Measurements from ENCODE around the gene LRCH3. TPM values are rescaled to one million over a fixed set of nuclear protein-coding genes. Genes with fewer than 3 reads are reported as not detected.

The LRCH3 gene
- total RNA-seq, 4 donors from 2014 or later, result 47.3 to 74.1 (median 70.6) TPM

DNA sequence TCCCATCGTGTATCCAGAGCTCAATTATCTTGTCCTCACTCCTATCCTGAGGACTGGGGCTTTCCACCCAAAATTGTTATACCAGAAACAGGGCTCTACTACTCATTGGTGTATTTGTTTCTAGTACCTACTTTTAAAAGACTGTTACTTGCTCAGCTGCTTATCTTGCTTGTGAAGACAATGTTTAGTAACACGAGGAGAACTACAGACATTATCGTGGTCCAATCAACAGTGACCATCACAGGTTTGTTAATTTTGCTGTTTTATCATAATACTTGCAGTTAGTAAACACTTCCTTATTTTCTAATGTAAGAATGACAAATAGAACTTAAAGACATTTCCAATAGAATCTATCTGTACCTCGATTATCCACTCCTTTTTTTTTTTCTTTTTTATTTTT, 13.5 kb downstream of the LRCH3 start:
- no peaks in the 10 kb centered on the region for H3K36me3 ChIP-seq
- no peak for DNase-seq (ENCODE audit: low spot score in 2 of 2)
- peak overlapping the region in 1 of 4 donors; percentile 13 for H3K27ac ChIP-seq
- WGBS, 2 donors, result 82 to 88% methylated on average over 4 of the region's 4 CpGs
- no peaks in the 10 kb centered on the region for H3K27me3 ChIP-seq
- TF ChIP-seq POLR2A (IDR thresholded peaks at IDR 0.05) (no peak), EP300 (IDR thresholded peaks at IDR 0.05) (no peak), CTCF (IDR thresholded peaks at IDR 0.05) (no peak)
- no peak overlapping the region for H3K4me3 ChIP-seq
- H3K9me3 ChIP-seq, result no peaks in the 10 kb centered on the region
- peaks cover 0 to 61% (median 13%) of the 10 kb centered on the region in 4 donors for H3K4me1 ChIP-seq

DNA sequence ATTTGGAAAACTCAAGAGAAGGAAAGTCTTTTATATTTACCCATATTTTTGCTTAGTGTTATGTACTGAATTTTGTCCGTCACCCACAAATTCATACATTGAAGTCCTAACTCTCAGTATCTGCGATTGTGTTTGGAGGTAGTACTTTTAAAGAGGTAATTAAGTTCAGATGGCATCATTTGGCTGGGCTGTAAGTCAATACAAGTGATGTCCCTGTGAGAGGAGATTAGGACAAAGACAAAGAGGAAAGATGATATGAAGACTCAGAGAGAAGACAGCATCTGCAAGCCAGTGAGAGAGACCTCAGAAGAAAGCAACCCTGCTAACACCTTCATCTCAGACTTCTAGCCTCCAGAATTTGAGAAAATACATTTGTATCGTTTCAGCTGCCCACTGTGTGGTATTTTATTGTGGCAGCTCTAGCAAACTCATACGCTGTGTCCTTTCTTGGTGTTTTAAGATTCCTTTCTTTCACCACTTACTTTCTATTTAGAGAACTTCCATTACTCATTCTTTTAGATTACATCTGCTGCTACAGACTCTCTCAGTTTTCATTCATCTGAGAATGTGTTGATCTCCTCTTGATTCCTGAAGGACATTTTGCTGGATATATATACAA, 17.0 kb downstream of the LRCH3 start:
- Histone ChIP-seq H3K9me3 (no peaks in the 10 kb centered on the region), H3K4me3 (no peak overlapping the region), H3K4me1 (peaks cover 0 to 71% (median 18%) of the 10 kb centered on the region in 4 donors), H3K36me3 (no peaks in the 10 kb centered on the region), H3K27me3 (no peaks in the 10 kb centered on the region), H3K27ac (peak overlapping the region in 3 of 4 donors; percentile 63 to 89 (median 83))
- TF ChIP-seq EP300 (IDR thresholded peaks at IDR 0.05), result no peak
- TF ChIP-seq CTCF (IDR thresholded peaks at IDR 0.05), result no peak
- TF ChIP-seq POLR2A (IDR thresholded peaks at IDR 0.05), result no peak
- DNase-seq (ENCODE audit: low spot score in 2 of 2), result no peak
- 71 to 73% methylated on average over 4 of the region's 4 CpGs for WGBS, 2 donors

GRCh38 chr3:197809356-197810020, 18.4 kb downstream of the LRCH3 start:
- Histone ChIP-seq H3K9me3 (no peaks in the 10 kb centered on the region), H3K27ac (peak overlapping the region; percentile 63 to 89 (median 73)), H3K4me3 (no peak overlapping the region), H3K4me1 (peaks cover 0 to 71% (median 14%) of the 10 kb centered on the region in 4 donors), H3K36me3 (no peaks in the 10 kb centered on the region), H3K27me3 (no peaks in the 10 kb centered on the region)
- TF ChIP-seq CTCF (IDR thresholded peaks at IDR 0.05) (no peak), EP300 (IDR thresholded peaks at IDR 0.05) (peak in 1 of 2 donors; percentile 34), POLR2A (IDR thresholded peaks at IDR 0.05) (no peak)
- DNase-seq (ENCODE audit: low spot score in 2 of 2), result no peak
- 19 to 27% methylated on average over 2 of the region's 2 CpGs for WGBS, 2 donors

GRCh38 chr3:197810901-197811300, 19.8 kb downstream of the LRCH3 start:
- no peak for DNase-seq (ENCODE audit: low spot score in 2 of 2)
- Histone ChIP-seq H3K27ac (peak overlapping the region; percentile 43 to 89 (median 73)), H3K4me1 (peaks cover 0 to 72% (median 14%) of the 10 kb centered on the region in 4 donors), H3K27me3 (no peaks in the 10 kb centered on the region), H3K9me3 (no peaks in the 10 kb centered on the region), H3K36me3 (no peaks in the 10 kb centered on the region), H3K4me3 (no peak overlapping the region)
- TF ChIP-seq CTCF (IDR thresholded peaks at IDR 0.05), result no peak
- no peak for TF ChIP-seq EP300 (IDR thresholded peaks at IDR 0.05)
- no peak for TF ChIP-seq POLR2A (IDR thresholded peaks at IDR 0.05)
- WGBS, 2 donors, result 47 to 60% methylated on average over 6 of the region's 6 CpGs

GRCh38 chr3:197811343-197811742, 20.3 kb downstream of the LRCH3 start:
- peak; percentile 44 to 75 for DNase-seq (ENCODE audit: low spot score in 2 of 2)
- no peak overlapping the region for H3K4me3 ChIP-seq
- peaks cover 0 to 73% (median 14%) of the 10 kb centered on the region in 4 donors for H3K4me1 ChIP-seq
- H3K36me3 ChIP-seq, result no peaks in the 10 kb centered on the region
- WGBS, 2 donors, result 32 to 42% methylated on average over 3 of the region's 3 CpGs
- H3K9me3 ChIP-seq, result no peaks in the 10 kb centered on the region
- peak overlapping the region; percentile 30 to 89 (median 73) for H3K27ac ChIP-seq
- no peak for TF ChIP-seq CTCF (IDR thresholded peaks at IDR 0.05)
- TF ChIP-seq POLR2A (IDR thresholded peaks at IDR 0.05), result peak in 1 of 2 donors; percentile 47
- peak; percentile 70 to 92 for TF ChIP-seq EP300 (IDR thresholded peaks at IDR 0.05)
- H3K27me3 ChIP-seq, result no peaks in the 10 kb centered on the region

Measured in tibial nerve (tissue), 4 donors.